GM19372 (cell line): ENCODE results near the gene ACRBP.
A peak's percentile ranks its signal among the peaks of the same experiment; 100 is the strongest.
"Not testable (repeated sequence)": the region's sequence is repeated elsewhere in the genome, so short reads cannot be mapped to it uniquely, and the experiment has no call there.

Experiments used
- ATAC-seq: cut with Tn5 transposase; IDR thresholded peaks from one replicate; pipeline ENCODE4 v1.9.1; 2021; ENCODE audit warnings: mild to moderate bottlenecking, low read depth, moderate library complexity; ENCODE audit not compliant: unreplicated experiment

ACRBP gene

DNA sequence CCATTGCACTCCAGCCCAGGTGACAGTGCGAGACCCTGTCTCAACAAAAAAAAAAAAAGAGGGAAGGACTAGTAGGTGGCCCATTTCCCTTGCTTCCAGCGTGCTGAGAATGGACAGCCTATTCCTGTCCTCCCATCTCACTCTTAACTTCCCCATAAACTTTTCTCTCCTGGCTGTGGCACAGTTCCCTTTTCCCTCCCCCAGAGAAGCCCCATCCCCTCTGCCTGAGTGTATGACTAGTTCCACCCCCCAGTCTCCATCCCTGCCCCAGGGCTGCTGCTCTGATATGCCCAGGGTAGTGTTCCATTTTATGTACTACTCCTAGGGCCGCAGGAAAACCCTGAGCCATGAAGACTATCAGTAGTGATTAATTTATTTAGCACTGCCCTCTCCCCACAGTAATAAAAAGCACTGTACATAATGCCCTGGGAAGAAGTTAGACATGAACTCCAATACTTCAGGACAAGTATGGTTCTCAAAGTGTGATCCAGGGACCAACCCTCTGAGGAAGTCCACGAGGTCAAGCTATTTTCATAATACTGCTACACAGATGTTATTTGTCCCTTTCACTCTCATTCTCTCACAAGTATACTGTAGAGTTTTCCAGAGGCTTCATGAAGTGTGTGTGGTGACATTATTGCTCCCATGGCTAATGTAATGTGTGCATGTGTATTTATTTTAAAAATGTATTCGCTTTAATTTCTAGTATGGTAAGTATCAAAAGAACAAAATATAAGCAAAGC, 28.6 kb downstream of the ACRBP start:
- ATAC-seq, result no peak

DNA sequence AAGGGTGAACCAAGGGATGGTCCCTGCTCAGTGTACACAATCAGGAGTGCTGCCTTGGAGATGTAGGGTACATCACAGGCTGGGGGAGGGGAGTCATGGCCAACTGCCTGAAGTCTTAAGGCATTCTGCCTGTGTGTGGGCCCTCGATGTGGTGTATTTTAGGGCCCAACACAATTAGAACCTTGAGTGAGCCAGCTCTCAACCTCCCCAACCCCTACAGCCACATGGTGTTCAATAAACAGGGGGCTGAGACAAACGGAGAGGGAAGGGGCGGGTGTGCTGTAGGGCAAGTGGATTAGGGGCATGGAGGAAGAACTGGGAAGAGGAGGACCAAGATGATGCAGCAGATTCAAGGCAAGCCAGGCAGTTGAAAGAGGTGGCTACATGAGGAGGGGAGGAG, 31.4 kb downstream of the ACRBP start:
- ATAC-seq, result no peak

DNA sequence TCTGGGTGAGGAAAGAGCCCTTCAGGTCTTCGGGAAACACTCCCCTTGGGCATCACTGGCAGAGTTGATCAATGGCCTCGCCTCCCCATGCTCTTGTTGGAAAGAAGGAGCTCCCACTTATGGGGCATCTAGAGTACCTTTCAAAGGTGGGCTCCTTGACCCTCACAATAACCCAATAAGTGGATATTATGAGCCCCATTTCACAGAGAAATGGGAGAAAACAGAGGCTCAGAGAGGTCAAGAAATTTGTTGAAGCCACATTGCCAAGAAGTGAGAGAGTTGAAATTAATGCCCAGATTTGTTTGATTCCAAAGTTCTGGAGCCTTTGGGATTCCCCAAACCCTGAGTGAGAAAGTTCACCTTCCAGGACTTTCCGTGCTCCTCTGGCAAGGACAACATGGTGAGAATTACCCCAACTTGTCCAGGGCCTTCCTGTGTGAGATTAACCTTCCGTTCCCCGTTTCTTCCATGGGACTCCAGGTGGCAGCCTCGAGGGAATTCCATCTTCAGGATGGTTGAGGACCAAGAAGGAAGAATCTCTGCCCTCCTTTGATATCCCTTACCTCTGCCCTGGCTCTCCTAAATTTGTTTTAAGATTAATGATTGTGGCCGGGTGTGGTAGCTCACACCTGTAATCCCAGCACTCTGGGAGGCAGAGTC, 32.6 kb downstream of the ACRBP start:
- no peak for ATAC-seq

DNA sequence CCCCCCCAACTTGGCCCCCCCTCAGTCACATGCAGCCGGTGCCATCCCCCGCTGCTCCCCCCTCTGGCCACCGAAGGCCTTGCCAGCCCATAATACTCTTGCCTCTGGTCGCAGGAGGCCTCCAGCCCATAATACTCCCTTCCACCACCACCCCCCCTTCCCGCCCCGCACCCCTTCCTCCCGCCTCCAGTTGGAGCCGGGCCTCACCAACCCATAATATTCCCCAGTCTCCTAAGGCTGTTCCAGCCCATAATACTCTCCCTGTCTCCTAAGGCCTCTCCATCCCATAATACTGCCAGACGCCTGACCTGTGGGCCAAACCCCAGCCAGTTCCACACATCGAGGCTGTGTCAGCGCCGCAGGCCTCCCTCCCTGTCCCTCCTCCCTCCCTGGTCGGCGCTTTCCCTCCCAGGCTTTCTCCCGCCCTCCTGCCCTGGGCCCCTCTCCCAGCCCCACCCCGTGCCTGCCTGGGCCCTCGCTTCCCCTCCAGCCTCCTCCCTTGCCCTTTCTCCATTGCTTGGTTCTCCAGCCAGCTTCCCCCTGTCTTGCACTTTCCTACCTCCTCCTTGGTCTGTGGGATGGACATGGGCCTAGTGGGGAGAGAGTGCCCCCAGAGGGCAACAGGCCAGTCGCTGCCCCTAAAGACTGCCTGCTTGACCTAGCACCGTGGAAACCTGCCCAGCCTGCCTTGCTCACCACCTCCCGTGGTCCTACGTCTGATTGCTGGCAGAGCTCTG, 33.3 kb downstream of the ACRBP start:
- ATAC-seq, result no peak

DNA sequence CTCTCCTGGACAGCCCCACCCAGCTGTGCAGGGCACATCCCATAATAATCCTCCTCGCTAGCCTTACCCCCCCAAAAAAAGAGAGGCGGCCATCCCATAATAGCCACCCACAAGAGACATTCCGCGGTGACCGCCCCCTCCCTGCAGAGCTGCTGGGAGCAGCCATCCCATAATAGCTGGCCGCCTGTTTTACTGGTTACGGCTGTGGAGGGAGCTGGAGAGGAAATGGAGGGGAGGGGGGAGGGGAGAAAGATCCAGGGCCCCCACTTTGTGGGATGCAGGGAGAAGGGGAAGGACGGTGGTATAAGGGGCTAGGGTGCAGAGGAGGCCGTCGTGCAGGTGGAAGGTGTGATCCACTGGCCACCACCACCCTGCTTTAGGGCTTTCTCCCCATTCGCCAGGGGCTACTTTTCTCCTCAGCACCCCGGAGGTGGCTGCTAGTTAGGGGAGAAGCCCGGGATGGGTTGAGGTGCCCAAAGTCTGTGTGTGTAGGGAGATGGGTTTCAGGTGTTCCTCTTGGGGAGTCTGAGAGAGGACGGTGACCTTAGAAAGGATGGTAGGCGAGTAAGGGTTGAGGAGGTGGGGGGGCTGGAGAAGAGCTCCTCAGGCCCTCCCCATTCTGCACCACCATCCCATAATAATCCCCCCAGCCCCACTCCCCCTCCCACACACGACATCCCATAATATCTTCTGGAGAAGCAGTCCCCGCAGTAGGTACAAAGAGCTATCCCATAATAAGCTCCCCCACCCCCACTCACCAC, 34.0 kb downstream of the ACRBP start:
- no peak for ATAC-seq

DNA sequence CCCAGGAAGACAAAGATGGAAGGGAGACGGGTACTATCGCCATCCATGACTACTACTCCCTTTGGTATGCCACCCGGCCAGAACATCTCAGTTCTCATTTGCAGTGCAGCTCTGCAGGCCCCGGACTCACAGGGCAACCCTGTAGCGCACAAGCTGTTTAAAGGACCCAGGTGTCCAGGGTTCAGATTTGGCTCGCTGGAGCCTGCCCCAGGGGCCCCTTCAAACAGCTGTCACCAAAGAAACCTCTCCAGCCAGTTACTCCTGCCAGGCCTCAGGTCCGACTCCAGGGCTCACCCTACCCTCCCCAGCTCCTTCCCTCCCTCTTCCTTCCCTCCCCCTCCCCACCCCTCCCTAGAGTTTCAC, 34.6 kb downstream of the ACRBP start:
- ATAC-seq, result no peak

DNA sequence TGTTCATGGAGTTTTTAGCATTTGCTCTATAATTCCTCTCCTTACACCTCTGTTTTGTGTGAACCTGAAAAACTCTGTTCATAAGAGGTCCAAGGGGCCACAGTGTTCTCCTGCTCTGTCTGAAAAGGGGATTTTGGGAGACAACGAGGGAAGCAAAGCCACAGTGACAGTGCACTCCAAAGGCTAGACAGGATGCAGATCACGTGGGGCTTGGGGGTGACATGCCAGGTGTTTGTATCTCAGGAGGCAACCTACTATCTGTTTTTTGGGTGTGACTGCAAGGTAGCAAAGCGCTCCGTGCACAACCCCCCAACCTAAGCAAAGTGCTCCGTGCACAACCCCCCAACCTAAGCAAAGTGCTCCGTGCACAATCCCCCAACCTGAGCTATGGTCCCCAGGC, 35.0 kb downstream of the ACRBP start:
- ATAC-seq, result no peak

DNA sequence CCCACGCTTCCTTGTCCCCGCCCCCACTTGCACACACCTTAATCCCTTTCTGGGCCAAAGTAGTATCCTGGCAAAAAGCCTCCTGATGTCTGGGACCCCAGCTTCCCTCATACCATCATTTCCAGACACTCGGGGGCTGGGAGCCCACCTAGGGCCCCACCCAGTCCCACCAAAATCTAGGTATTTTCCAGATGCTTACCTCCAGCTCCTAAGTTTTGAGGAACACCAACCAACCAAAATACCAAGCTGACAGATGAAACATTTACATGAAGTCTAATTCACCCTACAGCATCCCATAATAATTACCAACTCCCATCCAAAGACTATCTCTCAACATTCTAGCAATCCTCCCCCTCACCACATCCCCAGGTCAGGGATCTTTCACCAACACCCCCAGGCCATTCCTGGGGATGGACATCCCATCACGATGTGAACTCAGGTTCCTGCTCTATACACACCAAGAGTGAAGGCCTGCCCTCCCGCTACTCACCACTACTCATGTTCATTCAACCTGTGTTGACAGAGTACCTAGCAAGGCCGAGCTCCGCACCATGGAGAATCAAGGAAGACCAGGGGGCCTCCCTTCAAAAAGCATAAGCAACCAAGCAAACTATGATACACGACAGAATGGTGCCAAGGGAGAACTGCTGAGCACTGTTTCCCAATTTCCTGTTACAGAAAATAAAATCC, 38.5 kb downstream of the ACRBP start:
- ATAC-seq, result no peak

DNA sequence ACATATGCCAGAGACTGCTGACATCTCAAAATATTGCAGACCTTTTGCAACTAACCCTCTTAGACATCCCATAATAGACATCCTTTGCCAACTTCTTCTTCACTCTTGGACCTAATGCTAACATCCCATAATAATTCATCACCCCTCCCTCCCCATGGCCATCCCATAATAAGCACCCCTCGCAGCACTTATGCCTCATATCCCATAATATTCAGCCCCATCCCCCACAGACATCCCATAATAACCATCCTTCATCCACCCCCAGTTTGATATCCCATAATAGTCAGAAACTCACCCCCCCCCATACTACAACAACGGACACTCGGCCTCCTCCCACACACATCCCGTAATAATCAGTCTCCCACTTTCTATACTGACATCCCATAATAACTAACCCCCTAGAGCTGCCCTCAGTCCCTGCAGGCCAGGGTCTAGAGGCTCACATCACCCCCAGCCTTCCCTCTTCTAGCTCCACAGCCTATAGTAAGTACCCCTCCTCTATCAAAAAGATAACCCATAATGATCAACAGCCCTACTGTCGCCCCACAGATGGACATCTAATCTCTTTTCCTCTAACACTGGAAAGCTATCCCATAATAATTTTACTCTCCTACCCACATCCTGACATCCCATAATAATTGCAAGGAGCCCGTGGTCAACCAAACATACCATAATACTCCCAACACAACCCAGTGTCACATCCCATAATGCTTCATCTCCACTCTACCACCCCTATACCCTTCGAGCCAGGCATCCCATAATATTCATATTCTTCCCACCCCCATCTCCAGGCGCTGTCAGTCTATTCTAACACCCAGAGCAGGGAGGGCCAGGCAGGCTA, 39.3 kb downstream of the ACRBP start:
- peak; percentile 16 for ATAC-seq

DNA sequence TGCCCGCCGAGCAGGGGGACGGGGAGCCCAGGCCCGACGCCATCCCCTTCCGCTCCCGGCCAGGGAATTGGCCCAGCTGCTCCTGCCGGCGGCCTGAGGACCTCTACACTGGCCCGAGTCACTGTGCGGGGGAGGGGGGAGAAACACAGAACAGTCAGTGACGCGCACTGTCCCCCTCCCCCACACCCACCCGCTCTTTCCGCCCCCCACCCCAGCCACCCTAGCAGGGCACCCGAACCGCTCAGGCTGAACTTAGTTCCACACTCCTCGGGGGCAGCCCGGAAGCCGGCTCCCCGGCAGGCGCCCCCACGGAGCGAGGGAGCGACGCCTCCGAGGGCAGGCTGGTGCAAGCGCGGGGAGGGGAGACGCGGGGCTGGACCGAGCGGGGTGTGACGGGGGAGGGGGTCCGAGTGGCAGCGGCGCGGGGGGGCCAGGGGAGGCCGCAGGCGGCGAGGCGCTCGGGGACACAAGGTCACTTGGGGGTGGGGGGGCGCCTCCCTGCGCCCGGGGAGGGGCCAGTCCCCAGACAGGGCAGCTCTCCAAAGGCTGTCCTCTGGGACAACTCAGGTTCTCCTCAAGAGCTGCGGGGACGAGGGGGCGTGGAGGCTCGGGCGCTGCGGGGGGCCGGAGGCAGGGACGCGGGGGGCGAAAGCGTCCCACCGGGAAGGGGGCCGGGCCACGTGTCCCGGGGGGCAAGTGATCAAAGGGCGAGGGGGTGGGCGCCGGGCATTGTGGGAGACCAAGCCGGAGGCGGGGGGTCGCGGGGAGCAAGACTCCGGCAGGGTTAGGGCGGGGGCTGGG, 40.7 kb downstream of the ACRBP start:
- no peak for ATAC-seq

DNA sequence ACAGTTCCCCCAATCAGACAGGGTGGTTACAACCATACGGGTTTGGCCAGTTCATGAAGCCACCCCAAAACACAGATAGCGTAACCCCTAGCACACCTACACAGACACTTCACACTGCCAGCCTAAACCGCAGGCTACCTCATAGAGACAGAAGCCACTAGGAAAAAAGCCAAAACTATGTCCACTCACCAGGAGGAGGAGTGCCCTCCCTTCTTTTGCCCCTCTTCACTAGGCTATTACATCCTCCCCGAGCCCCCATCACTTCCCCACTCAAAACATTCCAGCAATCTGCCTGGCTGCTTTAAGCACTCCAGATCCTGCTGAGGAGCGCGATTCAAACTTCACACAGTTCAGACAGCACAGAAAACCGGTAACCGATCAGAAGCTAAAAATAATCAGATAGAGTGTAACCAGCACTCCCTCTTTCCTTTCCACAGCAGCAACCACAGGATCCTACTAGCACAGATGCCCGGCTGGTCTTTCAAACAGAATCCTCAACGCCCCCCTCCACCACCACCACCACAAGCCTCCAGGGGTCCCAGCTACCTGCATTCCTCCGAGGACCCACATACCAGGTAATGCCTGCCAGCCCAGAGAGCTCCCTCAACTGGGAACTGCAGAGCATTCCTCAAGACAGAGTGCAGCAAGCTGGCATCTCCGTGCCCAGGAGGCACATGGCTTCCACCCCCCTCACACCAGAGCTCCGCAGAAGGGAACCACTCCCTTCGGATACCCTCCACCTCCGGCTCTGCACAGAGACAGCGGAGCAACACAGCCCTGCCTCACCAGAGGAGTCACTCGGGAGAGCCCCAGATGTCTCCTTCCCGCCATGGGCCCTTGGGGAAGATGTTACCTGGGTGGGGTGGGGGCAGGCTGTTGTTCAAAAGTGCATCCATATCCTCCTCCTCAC, 41.6 kb downstream of the ACRBP start:
- no peak for ATAC-seq

DNA sequence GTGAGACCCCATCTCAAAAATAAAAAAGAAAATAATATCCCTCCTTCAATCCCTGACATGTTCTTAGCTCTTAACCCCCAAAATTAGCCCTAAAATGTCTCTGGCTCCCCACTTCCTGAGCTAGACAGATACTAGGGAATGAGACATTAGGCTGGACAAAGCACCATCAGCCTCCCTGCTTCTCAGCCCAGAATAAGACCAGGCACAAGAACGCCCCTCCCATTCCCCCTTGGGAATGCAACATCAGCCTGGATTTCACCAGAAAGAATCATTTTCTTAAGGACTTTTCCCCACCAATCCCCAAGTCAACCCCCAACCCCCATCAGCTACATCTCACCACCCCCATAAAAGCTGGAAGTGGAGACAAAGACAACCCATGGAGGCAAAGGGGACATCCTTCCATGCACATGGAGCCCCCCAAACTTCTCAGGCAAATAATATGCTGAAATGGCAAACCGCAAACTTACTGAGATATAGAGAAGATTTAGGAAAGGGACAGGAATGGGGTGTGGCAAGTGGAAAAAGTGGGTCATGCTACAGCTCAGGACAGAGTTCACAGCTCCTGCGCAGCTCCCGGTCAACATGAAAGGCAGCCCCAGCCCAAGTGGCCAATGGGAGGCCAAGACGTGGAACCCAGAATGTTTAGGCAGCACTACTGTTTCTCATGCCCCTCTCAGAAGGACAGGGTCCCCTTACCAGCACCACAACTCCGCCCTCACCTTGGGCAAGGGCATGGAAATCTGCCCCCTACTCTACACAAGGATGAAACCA, 42.8 kb downstream of the ACRBP start:
- no peak for ATAC-seq

DNA sequence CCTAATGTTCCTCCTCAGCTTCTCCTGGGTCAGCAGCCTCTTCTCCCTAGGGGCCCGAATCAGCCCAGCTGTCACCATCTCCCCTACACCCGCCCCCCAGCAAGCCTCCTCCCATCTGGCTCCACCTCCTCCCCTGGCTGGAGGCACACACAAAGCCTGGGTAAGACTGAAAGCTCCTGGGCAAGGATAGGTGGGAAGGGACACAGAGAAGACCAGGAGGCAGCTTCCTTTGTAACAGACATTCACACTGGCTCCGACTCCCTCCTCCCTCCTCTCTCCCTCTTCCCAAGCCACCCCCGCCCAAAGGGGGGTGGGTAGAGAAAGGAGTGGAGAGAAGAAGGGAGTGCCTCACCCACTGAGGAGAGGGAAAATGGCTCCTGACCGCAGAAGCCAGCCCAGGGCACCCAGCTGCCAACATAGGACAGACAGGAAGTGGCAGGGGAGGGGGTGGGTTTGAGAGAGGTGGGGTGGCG, 44.1 kb downstream of the ACRBP start:
- no peak for ATAC-seq

DNA sequence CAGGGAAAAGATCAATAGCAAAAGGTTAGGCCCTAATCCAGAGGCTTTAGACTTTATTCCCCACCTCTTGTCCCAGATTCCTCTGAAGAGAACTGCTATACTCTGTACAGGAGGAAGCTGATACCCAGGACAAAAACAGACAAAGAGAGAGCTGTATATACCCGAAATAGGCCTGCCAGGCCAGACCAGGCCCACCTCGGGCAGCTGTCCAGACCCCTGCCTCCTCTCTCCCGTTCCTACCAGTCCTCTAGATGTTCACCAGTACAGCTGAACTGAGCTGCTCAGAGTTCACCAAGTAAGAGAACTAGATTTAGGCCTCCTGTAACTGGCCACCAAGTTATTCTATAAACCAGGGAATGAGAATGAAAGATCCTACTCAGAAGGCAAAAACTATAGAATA, 44.7 kb downstream of the ACRBP start:
- no peak for ATAC-seq

DNA sequence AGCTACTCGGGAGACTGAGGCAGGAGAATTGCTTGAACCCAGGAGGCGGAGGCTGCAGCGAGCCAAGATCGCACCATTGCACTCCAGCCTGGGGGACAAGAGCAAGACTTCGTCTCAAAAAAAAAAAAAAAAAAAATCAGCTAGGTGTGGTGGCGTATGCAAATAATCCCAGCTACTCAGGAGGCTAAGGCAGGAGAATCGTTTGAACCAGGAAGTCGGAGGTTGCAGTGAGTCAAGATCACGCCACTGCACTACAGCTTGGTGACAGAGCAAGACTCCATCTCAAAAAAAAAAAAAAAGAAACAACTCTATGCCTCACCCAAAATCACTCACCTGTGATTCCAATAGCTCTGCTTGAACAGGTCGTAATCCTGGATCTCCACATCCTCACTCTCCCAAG, 51.6 kb downstream of the ACRBP start:
- not testable (repeated sequence) for ATAC-seq

DNA sequence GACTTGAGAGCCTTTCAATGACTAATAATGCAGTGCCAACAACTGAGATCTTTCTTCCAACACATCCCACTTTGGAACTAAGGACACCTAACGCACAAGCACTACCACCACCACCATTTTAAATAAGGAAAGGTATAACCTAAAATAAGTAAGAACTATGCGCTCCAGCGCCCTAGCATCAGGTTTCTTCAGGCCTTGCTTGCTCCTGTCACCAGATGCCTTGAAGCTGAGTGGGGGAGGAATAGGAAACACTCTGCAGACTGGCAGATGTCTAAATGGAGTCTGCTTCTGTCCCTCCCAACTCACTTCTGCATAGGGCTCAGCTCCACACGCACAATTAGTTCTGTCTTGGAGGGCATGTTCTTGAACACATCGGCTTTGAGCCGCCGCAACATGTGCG, 55.1 kb downstream of the ACRBP start:
- no peak for ATAC-seq
